Thyroid gland (tissue), 4 donors: ENCODE data around the gene NUDT1. TPM values are rescaled to one million over a fixed set of nuclear protein-coding genes. Genes with fewer than 3 reads are reported as not detected.

Experiments
- DNase-seq, 2 donors: peaks; one replicate each; pipeline ENCODE4 v3.0.0-alpha.2; 2019
- H3K27ac ChIP-seq, 3 donors: fragments of 200-600 bp; sonication (generic); 1 replicate in 2 of 3; 2 replicates in 1 of 3; pipeline ENCODE4 v1.5.1; 2016 to 2019; ENCODE audit warnings: mild to moderate bottlenecking in 1 of 3, moderate library complexity in 1 of 3
- H3K27me3 ChIP-seq: fragments of 200-600 bp; sonication (generic); one replicate; pipeline ENCODE4 v1.5.1; 2019
- H3K36me3 ChIP-seq, 2 donors: fragments of 200-600 bp; sonication (generic); one replicate each; pipeline ENCODE4 v1.5.1; 2016 to 2019
- H3K4me1 ChIP-seq, 2 donors: fragments of 200-600 bp; sonication (generic); one replicate each; pipeline ENCODE4 v1.5.1; 2017 to 2019
- H3K4me3 ChIP-seq, 3 donors: fragments of 200-600 bp; sonication (generic); replicated peaks in 1 of 3; 1 replicate in 2 of 3; 2 replicates in 1 of 3; pipeline ENCODE4 v1.5.1; 2016; ENCODE audit warnings: mild to moderate bottlenecking in 1 of 3
- H3K9me3 ChIP-seq: fragments of 200-600 bp; sonication (generic); one replicate; pipeline ENCODE4 v1.5.1; 2017
- POLR2A ChIP-seq, 2 donors: fragments of 450-650 bp; IDR thresholded peaks; one replicate each; pipeline ENCODE4 v1.6.1; 2017; ENCODE audit warnings: antibody characterized with exemption in 2 of 2, mild to moderate bottlenecking in 2 of 2, moderate library complexity in 1 of 2
- WGBS, 2 donors: methylation state at CpG; one replicate each; pipeline ENCODE4 v1.1.5; 2017; 5-methylcytosine and 5-hydroxymethylcytosine counted together
- intact Hi-C: fragments of 100-400 bp; cut with DNase I; formaldehyde crosslinking; loops from one replicate; pipeline ENCODE4 v1.15.1; 2023
- total RNA-seq, 4 donors: library from RNA; depleted of rRNA; stranded (reverse); fragments of >200 nt; gene quantifications; one replicate each; pipeline ENCODE4 v1.2.3, GENCODE V29; 2016
- TF ChIP-seq, protein P1 (sequence below), 6 experiments: fragments of 200-600 bp in 3 of 6; fragments of 450-650 bp in 3 of 6; sonication (generic) in 3 of 6; IDR thresholded peaks; one replicate each; pipeline ENCODE4 v1.5.1; 2016 to 2019; ENCODE audit warnings: antibody characterized with exemption in 6 of 6, mild to moderate bottlenecking in 2 of 6, inconsistent platforms in 1 of 6, moderate library complexity in 1 of 6

The NUDT1 gene
- total RNA-seq, 4 donors from 2014 or later = 7.0 to 11.9 (median 9.8) TPM

DNA sequence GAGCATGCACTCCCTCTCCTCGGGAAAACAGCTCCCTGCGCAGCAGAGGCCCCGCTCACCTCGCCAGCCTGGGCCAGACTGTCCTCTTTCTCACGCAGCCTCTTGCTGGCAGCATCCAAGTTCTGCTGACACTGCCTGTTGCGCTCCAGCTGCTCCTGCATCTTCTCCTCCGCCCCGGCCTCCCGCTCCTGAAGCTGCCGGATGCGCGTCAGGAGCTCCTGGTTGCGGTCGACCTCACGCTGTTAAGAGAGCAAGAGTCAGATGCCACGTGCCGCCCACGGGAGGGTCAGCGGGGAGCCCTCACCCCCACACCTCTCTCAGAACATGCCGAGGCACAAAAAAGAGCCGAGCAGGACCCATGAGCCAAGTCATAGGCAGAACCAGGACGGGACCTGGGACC, 19.5 kb upstream of the NUDT1 start:
- Histone ChIP-seq H3K4me3 (no peak overlapping the region), H3K9me3 (no peaks in the 10 kb centered on the region), H3K36me3 (peaks cover 7 to 11% of the 10 kb centered on the region in 2 donors), H3K27ac (no peak overlapping the region), H3K27me3 (no peaks in the 10 kb centered on the region), H3K4me1 (peaks cover 21 to 32% of the 10 kb centered on the region in 2 donors)
- 94 to 95% methylated on average over 7 to 22 of the region's 22 CpGs for WGBS, 2 donors
- DNase-seq = no peak
- TF ChIP-seq, protein P1, sequence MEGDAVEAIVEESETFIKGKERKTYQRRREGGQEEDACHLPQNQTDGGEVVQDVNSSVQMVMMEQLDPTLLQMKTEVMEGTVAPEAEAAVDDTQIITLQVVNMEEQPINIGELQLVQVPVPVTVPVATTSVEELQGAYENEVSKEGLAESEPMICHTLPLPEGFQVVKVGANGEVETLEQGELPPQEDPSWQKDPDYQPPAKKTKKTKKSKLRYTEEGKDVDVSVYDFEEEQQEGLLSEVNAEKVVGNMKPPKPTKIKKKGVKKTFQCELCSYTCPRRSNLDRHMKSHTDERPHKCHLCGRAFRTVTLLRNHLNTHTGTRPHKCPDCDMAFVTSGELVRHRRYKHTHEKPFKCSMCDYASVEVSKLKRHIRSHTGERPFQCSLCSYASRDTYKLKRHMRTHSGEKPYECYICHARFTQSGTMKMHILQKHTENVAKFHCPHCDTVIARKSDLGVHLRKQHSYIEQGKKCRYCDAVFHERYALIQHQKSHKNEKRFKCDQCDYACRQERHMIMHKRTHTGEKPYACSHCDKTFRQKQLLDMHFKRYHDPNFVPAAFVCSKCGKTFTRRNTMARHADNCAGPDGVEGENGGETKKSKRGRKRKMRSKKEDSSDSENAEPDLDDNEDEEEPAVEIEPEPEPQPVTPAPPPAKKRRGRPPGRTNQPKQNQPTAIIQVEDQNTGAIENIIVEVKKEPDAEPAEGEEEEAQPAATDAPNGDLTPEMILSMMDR (IDR thresholded peaks at IDR 0.05) = no peak
- TF ChIP-seq POLR2A (IDR thresholded peaks at IDR 0.05) = no peak
- intact Hi-C loops = no loop called here

- Histone ChIP-seq H3K4me1 (peaks cover 21 to 32% of the 10 kb centered on the region in 2 donors), H3K27ac (peak overlapping the region in 2 of 3 donors; percentile 90 to 95), H3K4me3 (no peak overlapping the region), H3K36me3 (peaks cover 5 to 8% of the 10 kb centered on the region in 2 donors), H3K27me3 (no peaks in the 10 kb centered on the region), H3K9me3 (no peaks in the 10 kb centered on the region)
- no peak for DNase-seq
- intact Hi-C loops = no loop called here
- no peak for TF ChIP-seq POLR2A (IDR thresholded peaks at IDR 0.05)
- TF ChIP-seq, protein P1 (IDR thresholded peaks at IDR 0.05) = no peak
- WGBS, 2 donors = 97 to 100% methylated on average over 6 to 14 of the region's 17 CpGs
These were observed 18.7 kb upstream of the NUDT1 start for GRCh38 chr7:2223321-2223720.

DNA sequence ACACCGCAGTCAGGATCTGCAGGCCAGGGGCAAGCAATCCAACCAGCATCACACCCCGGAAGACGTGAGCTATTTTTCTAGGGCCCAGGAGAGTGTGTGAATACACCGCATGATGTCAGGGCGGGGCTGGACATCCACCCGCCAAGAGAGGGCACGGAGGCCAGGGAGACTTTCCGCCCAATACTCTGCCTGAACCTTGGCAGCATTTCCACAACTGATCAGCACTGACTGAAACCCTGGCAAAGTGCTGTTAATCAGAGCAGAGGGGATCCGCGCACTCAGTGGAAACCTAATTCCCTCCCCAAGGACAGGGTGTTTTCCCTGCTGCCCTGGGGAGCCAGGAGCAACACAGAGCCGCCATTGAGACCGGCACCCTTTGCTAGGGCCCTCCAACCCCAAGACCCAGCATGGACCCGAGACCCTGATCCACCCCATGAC, 17.5 kb upstream of the NUDT1 start:
- Histone ChIP-seq H3K27ac (peak overlapping the region; percentile 90 to 98 (median 95)), H3K36me3 (peaks cover 5 to 8% of the 10 kb centered on the region in 2 donors), H3K27me3 (no peaks in the 10 kb centered on the region), H3K9me3 (no peaks in the 10 kb centered on the region), H3K4me3 (peak overlapping the region in 1 of 3 donors; percentile 7), H3K4me1 (peaks cover 21 to 32% of the 10 kb centered on the region in 2 donors)
- intact Hi-C loops = no loop called here
- 37 to 67% methylated on average over 6 to 13 of the region's 13 CpGs for WGBS, 2 donors
- TF ChIP-seq, protein P1 (IDR thresholded peaks at IDR 0.05) = no peak
- no peak for TF ChIP-seq POLR2A (IDR thresholded peaks at IDR 0.05)
- DNase-seq = peak; percentile 72 to 86

DNA sequence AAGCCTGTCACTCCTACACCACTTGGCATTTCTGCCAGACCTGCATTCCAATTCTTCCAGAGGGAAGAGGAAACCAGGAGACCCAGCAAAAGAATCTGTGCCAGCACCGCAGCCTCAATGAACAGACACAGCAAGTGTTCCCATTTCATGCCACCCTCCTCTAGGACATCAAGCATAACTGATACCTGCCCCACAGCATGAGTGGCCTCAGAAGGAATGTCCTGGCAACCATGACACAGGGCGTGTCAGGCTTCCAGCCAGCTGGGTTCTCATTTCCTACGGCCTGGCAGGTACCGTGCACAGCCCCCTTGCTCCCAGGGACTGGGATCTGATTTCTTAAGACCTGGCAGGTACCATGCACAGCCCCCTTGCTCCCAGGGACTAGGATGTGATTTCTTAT, 17.1 kb upstream of the NUDT1 start:
- H3K9me3 ChIP-seq = no peaks in the 10 kb centered on the region
- intact Hi-C loops = no loop called here
- H3K4me1 ChIP-seq = peaks cover 21 to 32% of the 10 kb centered on the region in 2 donors
- peaks cover 5 to 8% of the 10 kb centered on the region in 2 donors for H3K36me3 ChIP-seq
- peak overlapping the region; percentile 90 to 98 (median 95) for H3K27ac ChIP-seq
- WGBS, 2 donors = 16% methylated on average over 4 of the region's 4 CpGs; no CpG with 5 or more reads in 1 of the 2 donors
- H3K4me3 ChIP-seq = peak overlapping the region in 1 of 3 donors; percentile 7
- TF ChIP-seq POLR2A (IDR thresholded peaks at IDR 0.05) = peak in 1 of 2 donors; percentile 16
- TF ChIP-seq, protein P1 (IDR thresholded peaks at IDR 0.05) = no peak
- DNase-seq = peak; percentile 95 to 96
- no peaks in the 10 kb centered on the region for H3K27me3 ChIP-seq

DNA sequence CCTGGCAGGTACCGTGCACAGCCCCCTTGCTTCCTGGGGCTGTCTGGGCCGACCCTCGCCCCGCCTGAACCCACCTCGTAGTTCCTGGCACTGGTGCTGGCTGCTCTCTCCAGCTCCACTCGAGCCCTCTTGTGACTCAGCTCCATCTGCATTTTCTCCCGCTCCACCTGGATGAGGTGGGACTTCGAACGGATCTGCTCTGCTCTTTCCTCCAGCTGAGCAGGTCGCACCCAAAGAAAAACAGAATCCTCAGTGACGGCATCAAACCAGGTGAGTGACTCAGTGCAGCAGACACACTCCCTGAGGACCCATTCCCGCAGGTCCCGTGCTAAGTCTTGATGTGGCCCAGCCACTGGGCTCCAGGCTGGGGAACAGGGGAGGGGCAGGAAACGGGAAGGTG, 16.7 kb upstream of the NUDT1 start:
- 33 to 57% methylated on average over 13 to 14 of the region's 14 CpGs for WGBS, 2 donors
- Histone ChIP-seq H3K27ac (peak overlapping the region; percentile 90 to 98 (median 95)), H3K36me3 (peaks cover 5 to 8% of the 10 kb centered on the region in 2 donors), H3K27me3 (no peaks in the 10 kb centered on the region), H3K4me1 (peaks cover 21 to 32% of the 10 kb centered on the region in 2 donors), H3K9me3 (no peaks in the 10 kb centered on the region), H3K4me3 (no peak overlapping the region)
- peak in 1 of 2 donors; percentile 16 for TF ChIP-seq POLR2A (IDR thresholded peaks at IDR 0.05)
- TF ChIP-seq, protein P1 (IDR thresholded peaks at IDR 0.05) = no peak
- peak; percentile 85 to 87 for DNase-seq
- intact Hi-C loops = no loop called here
